ENCODE measurements around the gene ARPC2.

DNA sequence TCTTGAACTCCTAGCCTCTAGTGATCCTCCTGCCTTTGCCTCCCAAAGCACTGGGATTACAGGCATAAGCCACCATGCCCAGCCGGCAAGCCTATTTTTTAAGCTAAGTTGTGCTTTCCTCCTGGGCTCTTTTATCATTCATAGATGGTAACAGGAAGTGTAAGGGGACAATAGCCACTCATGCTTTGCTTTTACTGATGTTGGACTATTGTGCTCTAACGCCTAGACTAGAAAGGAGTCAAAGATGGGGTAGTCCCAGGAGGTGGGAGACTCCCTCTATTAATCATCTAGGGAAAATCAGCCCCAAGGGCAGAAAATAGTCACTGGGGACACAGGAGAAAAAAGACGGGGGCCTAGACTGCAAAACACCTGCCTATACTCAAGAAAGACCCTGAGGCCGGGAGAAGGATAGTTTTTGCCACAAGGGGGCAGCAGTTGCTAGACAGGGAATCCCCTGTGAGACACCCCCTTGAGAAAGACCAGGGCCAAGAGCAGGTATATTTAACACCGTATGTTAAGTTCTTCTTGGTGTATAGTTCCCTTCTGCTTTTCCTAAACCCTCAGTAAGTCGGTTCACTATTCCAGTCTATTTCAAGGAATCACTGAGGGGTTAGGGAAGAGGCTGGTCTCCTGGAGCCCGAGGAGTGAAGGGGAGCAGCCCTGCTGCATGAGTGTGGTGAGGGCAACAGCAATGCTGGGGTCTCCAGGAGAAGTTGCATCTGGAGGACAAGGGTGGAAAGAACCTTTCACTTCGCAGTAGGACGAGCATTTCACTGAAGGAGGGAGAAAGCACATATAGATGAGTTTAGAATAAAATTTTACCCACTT lies 48.1 kb upstream of the ARPC2 start:
- TF ChIP-seq, protein P1, sequence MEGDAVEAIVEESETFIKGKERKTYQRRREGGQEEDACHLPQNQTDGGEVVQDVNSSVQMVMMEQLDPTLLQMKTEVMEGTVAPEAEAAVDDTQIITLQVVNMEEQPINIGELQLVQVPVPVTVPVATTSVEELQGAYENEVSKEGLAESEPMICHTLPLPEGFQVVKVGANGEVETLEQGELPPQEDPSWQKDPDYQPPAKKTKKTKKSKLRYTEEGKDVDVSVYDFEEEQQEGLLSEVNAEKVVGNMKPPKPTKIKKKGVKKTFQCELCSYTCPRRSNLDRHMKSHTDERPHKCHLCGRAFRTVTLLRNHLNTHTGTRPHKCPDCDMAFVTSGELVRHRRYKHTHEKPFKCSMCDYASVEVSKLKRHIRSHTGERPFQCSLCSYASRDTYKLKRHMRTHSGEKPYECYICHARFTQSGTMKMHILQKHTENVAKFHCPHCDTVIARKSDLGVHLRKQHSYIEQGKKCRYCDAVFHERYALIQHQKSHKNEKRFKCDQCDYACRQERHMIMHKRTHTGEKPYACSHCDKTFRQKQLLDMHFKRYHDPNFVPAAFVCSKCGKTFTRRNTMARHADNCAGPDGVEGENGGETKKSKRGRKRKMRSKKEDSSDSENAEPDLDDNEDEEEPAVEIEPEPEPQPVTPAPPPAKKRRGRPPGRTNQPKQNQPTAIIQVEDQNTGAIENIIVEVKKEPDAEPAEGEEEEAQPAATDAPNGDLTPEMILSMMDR (optimal IDR thresholded peaks at IDR 0.05 in 1 of 3, IDR thresholded peaks at IDR 0.05 in 1 of 3, conservative IDR thresholded peaks at IDR 0.05 in 1 of 3; ENCODE audit: extremely low read depth in 1 of 3, insufficient read depth in 2 of 3, low read length in 3 of 3): peak; percentile 58 to 63 (median 61)
- no peak for TF ChIP-seq EZH2 (IDR thresholded peaks at IDR 0.05; ENCODE audit: low read length)

All from keratinocyte (primary cell).